SK-N-SH (cell line): ENCODE data around the gene MANF. TPM values are rescaled to one million over a fixed set of nuclear protein-coding genes. Genes with fewer than 3 reads are reported as not detected.

Experiments
- CTCF ChIA-PET: fragments of 300-600, 350-600 bp; formaldehyde crosslinking; extraction: SDS; loops from one replicate; lab custom pipeline; 2021; lab: Yijun Ruan, JAX
- POLR2A ChIA-PET: fragments of 350-600 bp; sonication (Branson Sonifier 250); formaldehyde crosslinking; extraction: SDS; loops from one replicate; lab custom pipeline; 2020; ENCODE audit warnings: antibody characterized with exemption, inconsistent platforms; lab: Yijun Ruan, JAX
- DNase-seq: peaks from one replicate; pipeline ENCODE4 v3.0.0; 2012
- H2AFZ ChIP-seq: fragments of 200-600 bp; sonication (generic); 2 replicates; pipeline ENCODE4 v1.8.1; 2016; ENCODE audit warnings: antibody characterized with exemption, mild to moderate bottlenecking, low read depth
- H3F3A ChIP-seq: fragments of 200-600 bp; sonication (generic); replicated peaks from 2 replicates; pipeline ENCODE3; 2016; ENCODE audit warnings: antibody characterized with exemption, mild to moderate bottlenecking; ENCODE audit not compliant: insufficient read depth
- H3K27ac ChIP-seq, 2 experiments: fragments of 200-500 bp in 1 of 2; fragments of 200-600 bp in 1 of 2; sonication (Bioruptor generic) in 1 of 2; sonication (generic), shearing (Covaris generic) in 1 of 2; 2 replicates each; pipeline versions ENCODE4 v1.5.1 to v1.6.1; 2014 to 2016; ENCODE audit warnings: low read depth in 2 of 2, inconsistent platforms in 1 of 2, low read length in 1 of 2, mild to moderate bottlenecking in 1 of 2, mixed read lengths in 1 of 2
- H3K27me3 ChIP-seq: fragments of 200-600 bp; sonication (generic), shearing (Covaris generic); 2 replicates; pipeline ENCODE4 v1.6.1; 2016; ENCODE audit warnings: mixed run types; ENCODE audit not compliant: insufficient read depth
- H3K36me3 ChIP-seq, 2 experiments: fragments of 200-500 bp in 1 of 2; fragments of 200-600 bp in 1 of 2; sonication (Bioruptor generic) in 1 of 2; sonication (generic) in 1 of 2; replicated peaks in 1 of 2; 2 replicates each; pipeline versions ENCODE3 to v1.5.1; 2014 to 2016; ENCODE audit warnings: low read length in 1 of 2, mild to moderate bottlenecking in 1 of 2; ENCODE audit not compliant: insufficient read depth in 2 of 2, control insufficient read depth in 1 of 2
- H3K4me1 ChIP-seq, 2 experiments: fragments of 200-500 bp in 1 of 2; fragments of 200-600 bp in 1 of 2; sonication (Bioruptor generic) in 1 of 2; sonication (generic), shearing (Covaris generic) in 1 of 2; 2 replicates each; pipeline versions ENCODE4 v1.5.1 to v1.6.1; 2014 to 2016; ENCODE audit warnings: low read depth in 1 of 2, low read length in 1 of 2, mixed run types in 1 of 2; ENCODE audit not compliant: insufficient read depth in 2 of 2, control insufficient read depth in 1 of 2
- H3K4me2 ChIP-seq: fragments of 200-600 bp; sonication (generic), shearing (Covaris generic); 2 replicates; pipeline ENCODE4 v1.6.1; 2017; ENCODE audit warnings: mixed run types
- H3K4me3 ChIP-seq, 2 experiments: fragments of 200-500 bp in 1 of 2; fragments of 200-600 bp in 1 of 2; sonication (Bioruptor generic) in 1 of 2; sonication (generic), shearing (Covaris generic) in 1 of 2; 2 replicates each; pipeline versions ENCODE4 v1.5.1 to v1.8.1; 2014 to 2016; ENCODE audit warnings: low read depth in 2 of 2, inconsistent platforms in 1 of 2, low read length in 1 of 2, mild to moderate bottlenecking in 1 of 2, mixed read lengths in 1 of 2, moderate library complexity in 1 of 2
- H3K79me2 ChIP-seq: fragments of 200-600 bp; sonication (generic); 2 replicates; pipeline ENCODE4 v1.8.1; 2017; ENCODE audit warnings: mild to moderate bottlenecking; ENCODE audit not compliant: insufficient read depth
- H3K9ac ChIP-seq: fragments of 200-600 bp; sonication (generic); 2 replicates; pipeline ENCODE4 v1.6.1; 2017; ENCODE audit warnings: mixed run types
- H3K9me2 ChIP-seq: fragments of 200-600 bp; sonication (generic); 2 replicates; pipeline ENCODE4 v1.6.1; 2017; ENCODE audit warnings: mixed run types
- H3K9me3 ChIP-seq: fragments of 200-600 bp; sonication (generic); 2 replicates; pipeline ENCODE4 v1.6.1; 2017; ENCODE audit warnings: mixed run types, mild to moderate bottlenecking, moderate library complexity
- H4K20me1 ChIP-seq: fragments of 200-600 bp; sonication (generic); 2 replicates; pipeline ENCODE4 v1.6.1; 2017; ENCODE audit warnings: mild to moderate bottlenecking, mixed run types; ENCODE audit not compliant: insufficient read depth
- CHD2 ChIP-seq: fragments of 150-350 bp; IDR thresholded peaks from 2 replicates; pipeline ENCODE4 v1.6.1; 2018; ENCODE audit warnings: low read length; ENCODE audit not compliant: partially characterized antibody
- EP300 ChIP-seq, 2 experiments: IDR thresholded peaks; 2 replicates each; pipeline versions ENCODE4 v1.4.0 to v1.6.1; 2012; ENCODE audit warnings: borderline replicate concordance in 1 of 2, low read depth in 1 of 2, low read length in 1 of 2
- FOXM1 ChIP-seq: IDR thresholded peaks from 2 replicates; pipeline ENCODE4 v1.4.0; 2012; ENCODE audit warnings: low read depth, mild to moderate bottlenecking
- GABPA ChIP-seq: IDR thresholded peaks from 2 replicates; pipeline ENCODE4 v1.4.0; 2012; ENCODE audit warnings: low read depth, mild to moderate bottlenecking
- GATA2 ChIP-seq: sonication (generic); formaldehyde crosslinking; IDR thresholded peaks from 2 replicates; pipeline ENCODE4 v1.5.0; 2020; ENCODE audit warnings: mild to moderate bottlenecking, missing genetic modification reagents
- JUND ChIP-seq: IDR thresholded peaks from 2 replicates; pipeline ENCODE4 v1.4.0; 2012
- MEF2A ChIP-seq: IDR thresholded peaks from 2 replicates; pipeline ENCODE4 v1.4.0; 2012; ENCODE audit warnings: low read depth, borderline replicate concordance
- MXI1 ChIP-seq: IDR thresholded peaks from 2 replicates; pipeline ENCODE4 v1.6.1; 2012; ENCODE audit warnings: mild to moderate bottlenecking, low read depth, low read length, improper control_type of control experiment
- NFIC ChIP-seq: IDR thresholded peaks from 2 replicates; pipeline ENCODE4 v1.4.0; 2012; ENCODE audit warnings: borderline replicate concordance
- NRF1 ChIP-seq: IDR thresholded peaks from 2 replicates; pipeline ENCODE4 v1.6.1; 2012; ENCODE audit warnings: low read depth, mild to moderate bottlenecking, low read length
- RCOR1 ChIP-seq: fragments of 150-350 bp; IDR thresholded peaks from 2 replicates; pipeline ENCODE4 v1.6.1; 2017; ENCODE audit warnings: antibody characterized with exemption, low read length
- SMC3 ChIP-seq: IDR thresholded peaks from 2 replicates; pipeline ENCODE4 v1.6.1; 2012; ENCODE audit warnings: low read depth, low read length, improper control_type of control experiment
- TAF1 ChIP-seq: IDR thresholded peaks from 2 replicates; pipeline ENCODE4 v1.6.1; 2012; ENCODE audit warnings: low read depth, mild to moderate bottlenecking, low read length, moderate library complexity, borderline replicate concordance
- TEAD4 ChIP-seq: IDR thresholded peaks from 2 replicates; pipeline ENCODE4 v1.4.0; 2012; ENCODE audit warnings: mild to moderate bottlenecking, borderline replicate concordance; ENCODE audit not compliant: insufficient read depth
- WGBS: methylation state at CpG from one replicate; pipeline ENCODE4 v1.1.6; 2017; ENCODE audit warnings: low lambda C conversion rate; 5-methylcytosine and 5-hydroxymethylcytosine counted together
- polyA plus RNA-seq, 3 experiments: library from polyadenylated mRNA; depleted of rRNA; stranded (reverse); fragments of >200 nt; gene quantifications; 2 replicates each; pipeline ENCODE4 v1.2.3, GENCODE V29; 2012
- TF ChIP-seq, protein P1 (sequence below): fragments of 150-350 bp; IDR thresholded peaks from 2 replicates; pipeline ENCODE4 v1.6.1; 2017; ENCODE audit warnings: antibody characterized with exemption, low read length, low read depth, borderline replicate concordance
- TF ChIP-seq, protein P2 (sequence below): IDR thresholded peaks from 2 replicates; pipeline ENCODE4 v1.4.0; 2012; ENCODE audit warnings: low read depth, borderline replicate concordance
- TF ChIP-seq, protein P3 (sequence below): fragments of 200-600 bp; sonication (generic); IDR thresholded peaks from 2 replicates; pipeline ENCODE4 v1.6.1; 2017; ENCODE audit warnings: antibody characterized with exemption, mild to moderate bottlenecking, moderate library complexity

Gene MANF
- polyA plus RNA-seq, 1 of the 3 experiments (the other 2 are of a cell fraction) = 121 TPM

DNA sequence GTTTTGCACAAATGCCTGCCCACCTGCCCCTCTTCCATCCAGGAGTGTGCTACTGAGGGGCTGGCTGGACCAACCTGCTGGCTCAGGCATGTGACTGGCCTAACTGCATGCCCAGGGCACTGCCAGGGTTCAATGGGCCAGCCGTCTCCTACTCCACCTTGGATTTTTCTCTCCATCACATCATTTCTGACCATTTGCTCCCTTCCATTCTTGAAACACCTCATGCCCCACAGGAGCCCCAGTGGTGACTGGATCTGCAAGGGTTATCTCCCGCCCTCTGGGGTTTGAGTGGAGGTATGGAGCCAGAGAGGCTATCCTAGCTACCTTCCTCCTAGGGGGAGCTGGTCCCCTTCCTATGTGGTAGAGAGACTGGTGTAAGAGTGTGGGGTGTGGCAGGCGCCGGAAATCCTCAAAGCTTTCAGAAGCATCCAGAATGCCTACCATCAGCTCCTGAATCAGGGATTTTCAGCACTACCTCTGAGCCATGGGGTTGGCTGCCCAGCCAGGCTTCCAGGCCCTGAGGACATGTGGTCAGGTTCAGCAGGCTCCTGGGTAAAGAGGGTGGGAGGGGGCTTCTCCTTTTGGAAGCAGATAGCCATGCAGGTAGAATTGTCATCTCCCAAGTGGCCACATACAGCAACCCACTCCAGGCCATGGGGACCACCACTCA lies 2.9 kb upstream of the MANF start:
- ChIA-PET CTCF (interaction anchor here (0.7 to 1.7 kb wide), 3 partner anchors 766 to 811 kb away, joined by 3 to 7 read pairs (median 4); no protein-coding TSS in a partner anchor), POLR2A (no interaction called here)
- no peaks in the 10 kb centered on the region for H3K9me3 ChIP-seq
- peaks cover 0 to 6% of the 10 kb centered on the region in 2 experiments for H3K36me3 ChIP-seq
- TF ChIP-seq SMC3 (no peak), GATA2 (CRISPR knock-in tag) (no peak), TAF1 (no peak), CHD2 (no peak), GABPA (no peak), FOXM1 (no peak), MXI1 (no peak), TEAD4 (no peak), MEF2A (no peak), JUND (no peak), EP300 (IDR thresholded peaks at IDR 0.05; ENCODE audit: borderline replicate concordance in 1 of 2, low read depth in 1 of 2, low read length in 1 of 2) (no peak), RCOR1 (no peak), NRF1 (no peak), NFIC (no peak)
- TF ChIP-seq, protein P1, sequence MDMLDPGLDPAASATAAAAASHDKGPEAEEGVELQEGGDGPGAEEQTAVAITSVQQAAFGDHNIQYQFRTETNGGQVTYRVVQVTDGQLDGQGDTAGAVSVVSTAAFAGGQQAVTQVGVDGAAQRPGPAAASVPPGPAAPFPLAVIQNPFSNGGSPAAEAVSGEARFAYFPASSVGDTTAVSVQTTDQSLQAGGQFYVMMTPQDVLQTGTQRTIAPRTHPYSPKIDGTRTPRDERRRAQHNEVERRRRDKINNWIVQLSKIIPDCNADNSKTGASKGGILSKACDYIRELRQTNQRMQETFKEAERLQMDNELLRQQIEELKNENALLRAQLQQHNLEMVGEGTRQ = no peak
- TF ChIP-seq, protein P2, sequence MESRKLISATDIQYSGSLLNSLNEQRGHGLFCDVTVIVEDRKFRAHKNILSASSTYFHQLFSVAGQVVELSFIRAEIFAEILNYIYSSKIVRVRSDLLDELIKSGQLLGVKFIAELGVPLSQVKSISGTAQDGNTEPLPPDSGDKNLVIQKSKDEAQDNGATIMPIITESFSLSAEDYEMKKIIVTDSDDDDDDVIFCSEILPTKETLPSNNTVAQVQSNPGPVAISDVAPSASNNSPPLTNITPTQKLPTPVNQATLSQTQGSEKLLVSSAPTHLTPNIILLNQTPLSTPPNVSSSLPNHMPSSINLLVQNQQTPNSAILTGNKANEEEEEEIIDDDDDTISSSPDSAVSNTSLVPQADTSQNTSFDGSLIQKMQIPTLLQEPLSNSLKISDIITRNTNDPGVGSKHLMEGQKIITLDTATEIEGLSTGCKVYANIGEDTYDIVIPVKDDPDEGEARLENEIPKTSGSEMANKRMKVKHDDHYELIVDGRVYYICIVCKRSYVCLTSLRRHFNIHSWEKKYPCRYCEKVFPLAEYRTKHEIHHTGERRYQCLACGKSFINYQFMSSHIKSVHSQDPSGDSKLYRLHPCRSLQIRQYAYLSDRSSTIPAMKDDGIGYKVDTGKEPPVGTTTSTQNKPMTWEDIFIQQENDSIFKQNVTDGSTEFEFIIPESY = no peak
- TF ChIP-seq, protein P3, sequence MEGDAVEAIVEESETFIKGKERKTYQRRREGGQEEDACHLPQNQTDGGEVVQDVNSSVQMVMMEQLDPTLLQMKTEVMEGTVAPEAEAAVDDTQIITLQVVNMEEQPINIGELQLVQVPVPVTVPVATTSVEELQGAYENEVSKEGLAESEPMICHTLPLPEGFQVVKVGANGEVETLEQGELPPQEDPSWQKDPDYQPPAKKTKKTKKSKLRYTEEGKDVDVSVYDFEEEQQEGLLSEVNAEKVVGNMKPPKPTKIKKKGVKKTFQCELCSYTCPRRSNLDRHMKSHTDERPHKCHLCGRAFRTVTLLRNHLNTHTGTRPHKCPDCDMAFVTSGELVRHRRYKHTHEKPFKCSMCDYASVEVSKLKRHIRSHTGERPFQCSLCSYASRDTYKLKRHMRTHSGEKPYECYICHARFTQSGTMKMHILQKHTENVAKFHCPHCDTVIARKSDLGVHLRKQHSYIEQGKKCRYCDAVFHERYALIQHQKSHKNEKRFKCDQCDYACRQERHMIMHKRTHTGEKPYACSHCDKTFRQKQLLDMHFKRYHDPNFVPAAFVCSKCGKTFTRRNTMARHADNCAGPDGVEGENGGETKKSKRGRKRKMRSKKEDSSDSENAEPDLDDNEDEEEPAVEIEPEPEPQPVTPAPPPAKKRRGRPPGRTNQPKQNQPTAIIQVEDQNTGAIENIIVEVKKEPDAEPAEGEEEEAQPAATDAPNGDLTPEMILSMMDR = no peak
- H3K4me2 ChIP-seq = no peak overlapping the region
- peaks cover 39% of the 10 kb centered on the region for H3K79me2 ChIP-seq
- DNase-seq = no peak
- no peak overlapping the region for H3K4me3 ChIP-seq
- no peak overlapping the region for H3K27ac ChIP-seq
- no peaks in the 10 kb centered on the region for H4K20me1 ChIP-seq
- peaks cover 15 to 18% of the 10 kb centered on the region in 2 experiments for H3K4me1 ChIP-seq
- H2AFZ ChIP-seq = no peak overlapping the region
- peaks cover under 1% of the 10 kb centered on the region for H3F3A ChIP-seq
- no peaks in the 10 kb centered on the region for H3K27me3 ChIP-seq
- no peak overlapping the region for H3K9ac ChIP-seq
- 93% methylated on average over 4 of the region's 4 CpGs for WGBS
- H3K9me2 ChIP-seq = no peaks in the 10 kb centered on the region
